Measurements from ENCODE around the gene FTCD.

DNA sequence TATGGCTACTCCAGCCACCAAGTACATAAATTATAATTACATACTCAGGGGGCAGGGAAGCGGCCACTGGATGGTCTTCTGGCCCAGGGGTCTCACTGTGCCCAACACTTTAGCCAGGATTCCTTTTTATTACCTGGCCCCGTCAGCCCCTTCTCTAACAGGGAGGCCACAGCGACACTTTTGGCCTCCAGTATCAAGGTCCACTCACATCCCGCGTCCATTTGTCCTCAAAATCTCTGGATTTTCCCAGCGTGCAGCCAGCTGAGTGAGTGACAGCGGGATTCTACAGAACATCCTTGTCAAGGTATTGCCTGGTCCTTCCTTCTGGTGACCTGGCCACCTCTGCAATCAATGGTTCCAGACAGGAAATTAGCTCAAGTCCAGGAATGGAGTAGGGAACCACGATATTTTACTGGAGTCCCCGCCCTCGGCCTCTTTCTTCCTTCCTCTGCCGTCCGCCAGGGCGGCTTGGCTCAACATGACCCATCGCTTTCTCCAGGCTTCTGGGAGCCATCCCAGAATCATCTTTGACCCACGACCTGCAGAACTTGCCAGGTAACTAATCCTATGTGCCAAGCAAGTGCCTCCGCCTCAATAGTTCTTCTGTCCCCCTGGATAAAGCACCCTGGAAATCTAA, 60.2 kb downstream of the FTCD start:
- TF ChIP-seq, protein P1, sequence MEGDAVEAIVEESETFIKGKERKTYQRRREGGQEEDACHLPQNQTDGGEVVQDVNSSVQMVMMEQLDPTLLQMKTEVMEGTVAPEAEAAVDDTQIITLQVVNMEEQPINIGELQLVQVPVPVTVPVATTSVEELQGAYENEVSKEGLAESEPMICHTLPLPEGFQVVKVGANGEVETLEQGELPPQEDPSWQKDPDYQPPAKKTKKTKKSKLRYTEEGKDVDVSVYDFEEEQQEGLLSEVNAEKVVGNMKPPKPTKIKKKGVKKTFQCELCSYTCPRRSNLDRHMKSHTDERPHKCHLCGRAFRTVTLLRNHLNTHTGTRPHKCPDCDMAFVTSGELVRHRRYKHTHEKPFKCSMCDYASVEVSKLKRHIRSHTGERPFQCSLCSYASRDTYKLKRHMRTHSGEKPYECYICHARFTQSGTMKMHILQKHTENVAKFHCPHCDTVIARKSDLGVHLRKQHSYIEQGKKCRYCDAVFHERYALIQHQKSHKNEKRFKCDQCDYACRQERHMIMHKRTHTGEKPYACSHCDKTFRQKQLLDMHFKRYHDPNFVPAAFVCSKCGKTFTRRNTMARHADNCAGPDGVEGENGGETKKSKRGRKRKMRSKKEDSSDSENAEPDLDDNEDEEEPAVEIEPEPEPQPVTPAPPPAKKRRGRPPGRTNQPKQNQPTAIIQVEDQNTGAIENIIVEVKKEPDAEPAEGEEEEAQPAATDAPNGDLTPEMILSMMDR (IDR thresholded peaks at IDR 0.05), result no peak
- TF ChIP-seq POLR2A (IDR thresholded peaks at IDR 0.05), result no peak

All from uterus (tissue), 2 donors.